ENCODE data around the gene SKP1. TPM values are rescaled to one million over a fixed set of nuclear protein-coding genes. Genes with fewer than 3 reads are reported as not detected.
"Not testable (repeated sequence)": the region's sequence is repeated elsewhere in the genome, so short reads cannot be mapped to it uniquely, and the experiment has no call there.

SKP1 gene
- total and polyA plus RNA-seq, 5 donors from 2014 or later: 310 to 1,272 (median 1,236) TPM

DNA sequence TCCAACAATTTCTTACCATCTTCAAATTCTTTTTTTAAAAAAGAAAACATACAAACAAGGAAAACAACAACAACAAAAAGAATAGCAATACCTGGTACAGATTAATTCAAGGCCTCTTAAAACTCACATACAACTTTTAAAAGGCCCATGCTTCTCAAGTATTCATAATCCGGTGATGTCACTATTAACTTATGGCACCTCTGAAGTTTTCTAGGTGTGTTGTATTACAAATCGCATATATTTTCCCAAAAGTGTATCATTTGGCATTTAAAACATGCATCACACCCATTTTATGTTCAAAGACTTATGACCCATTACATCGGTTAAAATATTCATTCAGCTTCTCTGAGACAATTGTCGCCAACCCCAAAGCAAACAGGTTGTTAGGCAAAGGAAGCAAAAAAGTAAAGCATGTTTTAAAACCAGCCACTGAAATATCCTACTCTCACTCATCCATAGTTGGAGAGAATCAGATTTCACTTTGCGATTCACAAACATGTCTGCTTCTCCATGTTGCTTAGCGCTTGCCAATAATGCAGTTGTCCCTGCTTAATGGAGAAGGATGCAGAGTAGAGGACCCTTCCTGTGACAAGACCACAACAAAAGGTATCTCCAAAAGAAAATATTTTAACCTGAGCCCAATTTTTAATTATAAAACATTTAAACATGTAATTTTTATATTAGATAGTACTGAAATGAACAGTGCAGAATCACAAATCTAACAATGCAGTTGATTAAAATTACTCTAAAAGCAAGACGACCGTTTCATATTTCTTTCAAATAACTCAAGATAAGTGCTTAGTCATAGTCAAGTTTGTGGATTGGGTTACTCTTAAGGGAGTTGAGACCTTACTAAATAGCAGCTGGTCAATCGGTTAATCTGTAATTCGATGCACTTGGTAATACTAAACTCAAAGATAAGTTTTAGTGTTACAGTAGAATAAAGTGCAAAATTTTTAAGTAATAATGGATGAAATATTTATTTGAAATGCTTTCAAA, 1.6 kb downstream of the SKP1 start:
- Mint-ChIP-seq H3K4me1 (peaks cover 25 to 55% (median 39%) of the 10 kb centered on the region in 4 donors), H3K36me3 (peaks cover 26% of the 10 kb centered on the region), H3K9me3 (no peaks in the 10 kb centered on the region), H3K27me3 (no peaks in the 10 kb centered on the region), H3K27ac (peak overlapping the region; percentile 97 to 100 (median 99)), H3K4me3 (peak overlapping the region; percentile 93 to 99 (median 97))
- Histone ChIP-seq H3K36me3 (ENCODE audit: control insufficient read depth, insufficient read depth, low read length) (peaks cover 30% of the 10 kb centered on the region), H3K27me3 (ENCODE audit: control insufficient read depth, insufficient read depth, low read length) (no peaks in the 10 kb centered on the region), H3K9me3 (ENCODE audit: control insufficient read depth in 2 of 2, low read length in 2 of 2) (no peaks in the 10 kb centered on the region), H3K27ac (ENCODE audit: insufficient read depth, low read length, poor library complexity, severe bottlenecking) (peak overlapping the region; percentile 99), H3K4me3 (ENCODE audit: low read depth, low read length) (peak overlapping the region; percentile 95), H3K4me1 (ENCODE audit: control insufficient read depth, insufficient read depth, low read length, poor library complexity, severe bottlenecking) (peaks cover 45% of the 10 kb centered on the region)
- peak in 1 of 3 donors; percentile 19 for DNase-seq
- ATAC-seq (ENCODE audit: low read depth in 2 of 2): no peak

DNA sequence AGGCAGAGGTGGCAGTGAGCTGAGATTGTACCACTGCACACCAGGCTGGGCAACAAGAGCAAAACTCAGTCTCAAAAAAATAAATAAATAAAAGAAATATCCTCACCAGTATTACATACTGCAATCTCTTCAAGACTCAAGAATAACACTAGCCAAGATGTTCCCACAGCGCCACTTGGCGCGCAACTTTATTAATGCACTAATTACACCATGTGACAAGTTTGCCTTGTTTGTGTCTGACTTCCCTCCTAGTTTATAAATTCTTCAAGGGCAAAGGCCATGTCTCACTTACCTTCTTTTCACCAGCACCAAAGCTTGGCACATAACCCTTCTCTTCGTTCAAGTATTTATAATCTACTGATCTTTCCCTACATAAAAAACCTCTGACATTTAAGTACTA, 4.8 kb downstream of the SKP1 start:
- H3K36me3 ChIP-seq (ENCODE audit: control insufficient read depth, insufficient read depth, low read length): peaks cover 54% of the 10 kb centered on the region
- H3K4me3 ChIP-seq (ENCODE audit: low read depth, low read length): no peak overlapping the region
- DNase-seq (no peak), ATAC-seq (ENCODE audit: low read depth in 2 of 2) (no peak)
- H3K9me3 Mint-ChIP-seq: no peaks in the 10 kb centered on the region
- H3K27ac Mint-ChIP-seq: peak overlapping the region in 2 of 3 donors; percentile 39 to 82
- no peaks in the 10 kb centered on the region for H3K9me3 ChIP-seq (ENCODE audit: control insufficient read depth in 2 of 2, low read length in 2 of 2)
- peaks cover 38 to 72% (median 52%) of the 10 kb centered on the region in 4 donors for H3K4me1 Mint-ChIP-seq
- H3K4me1 ChIP-seq (ENCODE audit: control insufficient read depth, insufficient read depth, low read length, poor library complexity, severe bottlenecking): peaks cover 36% of the 10 kb centered on the region
- H3K4me3 Mint-ChIP-seq: peak overlapping the region in 2 of 4 donors; percentile 44 to 63
- H3K27me3 ChIP-seq (ENCODE audit: control insufficient read depth, insufficient read depth, low read length): no peaks in the 10 kb centered on the region
- peaks cover 42% of the 10 kb centered on the region for H3K36me3 Mint-ChIP-seq
- H3K27ac ChIP-seq (ENCODE audit: insufficient read depth, low read length, poor library complexity, severe bottlenecking): no peak overlapping the region
- no peaks in the 10 kb centered on the region for H3K27me3 Mint-ChIP-seq

DNA sequence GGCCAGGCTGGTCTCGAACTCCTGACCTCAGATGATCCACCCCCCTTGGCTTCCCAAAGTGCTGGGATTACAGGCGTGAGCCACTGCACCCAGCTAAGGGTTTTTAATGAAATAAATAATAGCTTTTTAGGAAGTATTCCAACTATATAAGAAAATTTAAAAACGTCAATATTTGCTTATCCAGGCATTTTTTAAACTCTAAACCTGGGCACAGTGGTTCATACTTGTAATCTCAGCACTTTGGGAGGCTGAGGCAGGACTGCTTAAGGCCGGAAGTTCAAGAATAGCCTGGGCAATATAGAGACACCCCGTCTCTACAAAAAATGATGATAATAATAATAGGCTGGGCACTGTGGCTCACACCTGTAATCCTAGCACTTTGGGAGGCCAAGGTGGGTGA, 14.2 kb downstream of the SKP1 start:
- Mint-ChIP-seq H3K4me1 (peaks cover 23 to 56% (median 43%) of the 10 kb centered on the region in 4 donors), H3K9me3 (no peaks in the 10 kb centered on the region), H3K4me3 (no peak overlapping the region), H3K36me3 (peaks cover 49% of the 10 kb centered on the region), H3K27ac (peak overlapping the region in 1 of 3 donors; percentile 65), H3K27me3 (no peaks in the 10 kb centered on the region)
- Histone ChIP-seq H3K27me3 (ENCODE audit: control insufficient read depth, insufficient read depth, low read length) (no peaks in the 10 kb centered on the region), H3K36me3 (ENCODE audit: control insufficient read depth, insufficient read depth, low read length) (peaks cover 80% of the 10 kb centered on the region), H3K4me1 (ENCODE audit: control insufficient read depth, insufficient read depth, low read length, poor library complexity, severe bottlenecking) (no peaks in the 10 kb centered on the region), H3K4me3 (ENCODE audit: low read depth, low read length) (no peak overlapping the region), H3K27ac (ENCODE audit: insufficient read depth, low read length, poor library complexity, severe bottlenecking) (no peak overlapping the region), H3K9me3 (ENCODE audit: control insufficient read depth in 2 of 2, low read length in 2 of 2) (peaks cover 0 to 6% of the 10 kb centered on the region in 2 experiments)
- no peak for ATAC-seq (ENCODE audit: low read depth in 2 of 2)
- no peak for DNase-seq

DNA sequence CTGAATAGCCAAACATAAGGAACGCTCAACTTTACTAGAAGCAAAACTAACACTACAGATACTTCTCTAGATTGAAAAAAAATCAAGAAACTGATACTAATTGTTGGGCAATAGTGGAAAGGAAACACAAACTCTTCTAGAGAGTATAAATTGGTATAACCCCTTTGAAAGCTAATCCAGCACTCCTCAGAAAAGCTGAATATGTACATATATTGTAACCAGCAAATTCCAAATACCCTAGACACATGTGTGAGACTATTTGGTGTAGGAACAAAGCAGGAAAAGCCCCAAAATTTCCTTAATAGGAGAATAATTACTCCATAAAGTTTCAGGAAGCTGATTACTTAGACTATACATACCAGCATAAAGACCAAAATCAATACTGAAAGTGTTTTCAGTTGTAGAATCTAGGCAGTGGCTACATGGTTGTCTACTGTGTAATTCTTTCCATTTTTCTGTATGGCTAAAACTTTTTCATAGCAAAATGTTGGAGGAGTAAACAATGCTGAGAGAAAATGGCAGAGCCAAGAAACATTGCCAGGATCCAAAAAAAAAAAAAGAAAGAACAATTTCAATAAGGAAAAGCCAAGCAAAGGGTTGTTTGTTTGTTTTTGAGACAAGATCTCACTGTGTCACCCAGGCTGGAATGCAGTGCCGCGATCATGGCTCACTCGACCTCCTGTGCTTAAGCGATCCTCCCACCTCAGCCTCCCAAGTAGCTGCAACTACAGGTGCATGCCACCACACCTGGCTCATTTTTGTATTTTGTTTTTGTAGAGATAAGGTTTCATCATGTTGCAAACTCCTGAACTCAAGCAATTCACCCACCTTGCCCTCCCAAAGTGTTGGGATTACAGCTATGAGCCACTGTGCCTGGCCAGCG, 15.0 kb downstream of the SKP1 start:
- H3K36me3 Mint-ChIP-seq: peaks cover 48% of the 10 kb centered on the region
- peak overlapping the region in 1 of 3 donors; percentile 65 for H3K27ac Mint-ChIP-seq
- Histone ChIP-seq H3K9me3 (ENCODE audit: control insufficient read depth in 2 of 2, low read length in 2 of 2) (peaks cover 0 to 6% of the 10 kb centered on the region in 2 experiments), H3K4me1 (ENCODE audit: control insufficient read depth, insufficient read depth, low read length, poor library complexity, severe bottlenecking) (no peaks in the 10 kb centered on the region), H3K27ac (ENCODE audit: insufficient read depth, low read length, poor library complexity, severe bottlenecking) (no peak overlapping the region), H3K4me3 (ENCODE audit: low read depth, low read length) (no peak overlapping the region), H3K27me3 (ENCODE audit: control insufficient read depth, insufficient read depth, low read length) (no peaks in the 10 kb centered on the region), H3K36me3 (ENCODE audit: control insufficient read depth, insufficient read depth, low read length) (peaks cover 81% of the 10 kb centered on the region)
- ATAC-seq (ENCODE audit: low read depth in 2 of 2) (no peak), DNase-seq (no peak)
- no peak overlapping the region for H3K4me3 Mint-ChIP-seq
- H3K4me1 Mint-ChIP-seq: peaks cover 23 to 51% (median 40%) of the 10 kb centered on the region in 4 donors
- H3K9me3 Mint-ChIP-seq: no peaks in the 10 kb centered on the region
- no peaks in the 10 kb centered on the region for H3K27me3 Mint-ChIP-seq

DNA sequence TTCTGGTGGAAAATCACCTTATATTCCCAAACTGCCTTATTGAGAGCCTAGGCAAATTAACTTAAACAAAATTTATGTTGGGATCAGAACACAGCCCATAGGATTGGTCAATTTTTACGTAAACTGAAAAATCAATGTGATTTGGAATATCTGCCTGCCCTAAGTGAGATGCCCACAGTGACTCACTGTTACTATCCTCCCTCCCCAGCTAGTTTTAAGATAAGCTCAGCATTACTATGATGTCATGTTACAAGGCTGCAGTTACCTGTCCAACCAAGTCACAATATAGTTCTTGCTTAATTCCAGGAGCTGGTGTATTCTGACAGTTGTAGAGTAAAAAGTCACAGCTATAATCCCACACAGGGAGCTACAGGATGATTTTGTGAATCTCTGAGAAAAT, 23.1 kb downstream of the SKP1 start:
- peaks cover 58% of the 10 kb centered on the region for H3K36me3 Mint-ChIP-seq
- H3K4me1 ChIP-seq (ENCODE audit: control insufficient read depth, insufficient read depth, low read length, poor library complexity, severe bottlenecking): peaks cover 23% of the 10 kb centered on the region

DNA sequence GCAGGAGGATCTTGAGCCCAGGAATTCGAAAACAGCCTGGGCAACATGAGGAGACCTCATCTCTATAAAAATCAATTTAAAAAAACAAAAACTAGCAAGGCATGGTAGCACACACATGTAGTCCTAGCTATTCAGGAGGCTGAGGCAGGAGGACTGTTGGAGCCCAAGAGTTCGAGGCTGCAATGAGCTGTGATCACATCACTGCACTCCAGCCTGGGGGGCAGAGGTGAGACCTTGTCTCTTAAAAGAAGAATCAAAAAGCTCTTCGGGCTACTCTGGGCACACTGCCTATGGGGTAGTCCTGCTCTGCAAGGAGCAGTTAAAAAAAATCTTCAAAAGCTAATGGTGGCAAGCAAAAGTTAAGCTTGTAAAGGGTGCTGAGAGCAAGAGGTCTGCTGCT, 23.5 kb downstream of the SKP1 start:
- H3K27me3 ChIP-seq (ENCODE audit: control insufficient read depth, insufficient read depth, low read length): no peaks in the 10 kb centered on the region
- H3K4me1 ChIP-seq (ENCODE audit: control insufficient read depth, insufficient read depth, low read length, poor library complexity, severe bottlenecking): peaks cover 23% of the 10 kb centered on the region
- H3K27me3 Mint-ChIP-seq: no peaks in the 10 kb centered on the region
- H3K36me3 Mint-ChIP-seq: peaks cover 57% of the 10 kb centered on the region
- H3K9me3 ChIP-seq (ENCODE audit: control insufficient read depth in 2 of 2, low read length in 2 of 2): no peaks in the 10 kb centered on the region
- peaks cover 79% of the 10 kb centered on the region for H3K36me3 ChIP-seq (ENCODE audit: control insufficient read depth, insufficient read depth, low read length)
- DNase-seq (no peak), ATAC-seq (ENCODE audit: low read depth in 2 of 2) (no peak)
- peak overlapping the region; percentile 71 to 90 (median 84) for H3K27ac Mint-ChIP-seq
- H3K4me3 Mint-ChIP-seq: no peak overlapping the region
- H3K9me3 Mint-ChIP-seq: no peaks in the 10 kb centered on the region
- peaks cover 25 to 84% (median 55%) of the 10 kb centered on the region in 4 donors for H3K4me1 Mint-ChIP-seq
- no peak overlapping the region for H3K4me3 ChIP-seq (ENCODE audit: low read depth, low read length)
- no peak overlapping the region for H3K27ac ChIP-seq (ENCODE audit: insufficient read depth, low read length, poor library complexity, severe bottlenecking)

More for the DNA sequence above, 23.1 kb downstream of the SKP1 start:
- peak in 1 of 2 donors; percentile 23 for ATAC-seq (ENCODE audit: low read depth in 2 of 2)
- Mint-ChIP-seq H3K4me1 (peaks cover 28 to 85% (median 56%) of the 10 kb centered on the region in 4 donors), H3K27me3 (no peaks in the 10 kb centered on the region), H3K4me3 (no peak overlapping the region), H3K27ac (peak overlapping the region; percentile 76 to 90 (median 84)), H3K9me3 (no peaks in the 10 kb centered on the region)
- H3K27me3 ChIP-seq (ENCODE audit: control insufficient read depth, insufficient read depth, low read length): no peaks in the 10 kb centered on the region
- H3K9me3 ChIP-seq (ENCODE audit: control insufficient read depth in 2 of 2, low read length in 2 of 2): no peaks in the 10 kb centered on the region
- DNase-seq: no peak
- no peak overlapping the region for H3K27ac ChIP-seq (ENCODE audit: insufficient read depth, low read length, poor library complexity, severe bottlenecking)
- H3K4me3 ChIP-seq (ENCODE audit: low read depth, low read length): no peak overlapping the region
- peaks cover 83% of the 10 kb centered on the region for H3K36me3 ChIP-seq (ENCODE audit: control insufficient read depth, insufficient read depth, low read length)

DNA sequence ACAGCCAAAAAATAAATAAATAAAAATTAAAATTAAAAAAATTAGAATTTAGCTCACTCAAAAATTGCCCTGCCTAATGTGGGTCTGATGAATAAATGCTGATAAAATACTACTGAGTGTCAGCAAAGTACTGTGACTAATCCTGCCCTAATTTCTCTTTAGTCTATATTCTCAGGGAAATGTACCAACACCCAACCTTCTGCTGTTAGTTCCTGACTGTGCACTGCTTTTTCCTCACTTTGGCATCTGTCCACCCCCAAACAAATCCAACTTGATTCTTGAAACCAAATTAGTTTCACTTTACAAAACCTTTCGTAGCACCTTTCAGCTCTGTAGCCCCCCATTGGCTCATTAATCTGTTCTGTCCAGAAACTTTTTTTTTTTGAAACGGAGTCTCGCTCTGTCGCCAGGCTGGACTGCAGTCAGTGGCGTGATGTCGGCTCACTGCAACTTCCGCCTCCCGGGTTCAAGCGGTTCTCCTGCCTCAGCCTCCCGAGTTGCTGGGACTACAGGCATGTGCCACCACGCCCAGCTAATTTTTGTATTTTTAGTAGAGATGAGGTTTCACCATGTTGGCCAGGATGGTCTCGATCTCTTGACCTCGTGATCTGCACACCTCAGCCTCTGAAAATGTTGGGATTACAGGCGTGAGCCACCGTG, 24.4 kb downstream of the SKP1 start:
- not testable (repeated sequence) for H3K27me3 Mint-ChIP-seq; H3K4me3 ChIP-seq (ENCODE audit: low read depth, low read length); H3K9me3 Mint-ChIP-seq; DNase-seq; H3K27me3 ChIP-seq (ENCODE audit: control insufficient read depth, insufficient read depth, low read length); H3K9me3 ChIP-seq (ENCODE audit: control insufficient read depth in 2 of 2, low read length in 2 of 2); ATAC-seq (ENCODE audit: low read depth in 2 of 2)
- H3K36me3 Mint-ChIP-seq: peaks cover 48% of the 10 kb centered on the region
- peaks cover 23% of the 10 kb centered on the region for H3K4me1 ChIP-seq (ENCODE audit: control insufficient read depth, insufficient read depth, low read length, poor library complexity, severe bottlenecking)
- peak overlapping the region in 2 of 4 donors; percentile 36 for H3K4me3 Mint-ChIP-seq
- H3K27ac ChIP-seq (ENCODE audit: insufficient read depth, low read length, poor library complexity, severe bottlenecking): peak overlapping the region; percentile 60
- peaks cover 74% of the 10 kb centered on the region for H3K36me3 ChIP-seq (ENCODE audit: control insufficient read depth, insufficient read depth, low read length)
- H3K27ac Mint-ChIP-seq: peak overlapping the region; percentile 71 to 90 (median 84)
- peaks cover 22 to 76% (median 48%) of the 10 kb centered on the region in 4 donors for H3K4me1 Mint-ChIP-seq
